ENCODE data around the gene OSMR.

DNA sequence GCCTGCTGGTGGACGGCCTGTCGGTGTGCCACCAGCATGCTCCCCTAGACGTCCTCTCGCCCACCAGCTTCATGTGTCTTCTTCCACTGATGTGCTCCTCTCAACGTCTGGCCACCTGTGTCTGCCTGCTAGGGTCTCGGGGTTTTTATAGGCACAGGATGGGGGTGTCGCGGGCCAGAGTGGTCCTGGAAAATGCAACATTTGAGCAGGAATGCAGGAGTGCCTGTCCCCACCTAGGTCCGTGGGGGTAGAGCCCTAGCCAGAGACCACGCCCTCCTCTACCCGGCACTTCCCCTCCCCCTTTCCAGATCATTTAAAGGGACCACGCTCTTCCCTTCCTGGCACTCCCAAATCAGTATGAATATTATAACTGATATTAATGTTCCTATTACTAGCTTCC, 48.0 kb upstream of the OSMR start:
- TF ChIP-seq, protein P1, sequence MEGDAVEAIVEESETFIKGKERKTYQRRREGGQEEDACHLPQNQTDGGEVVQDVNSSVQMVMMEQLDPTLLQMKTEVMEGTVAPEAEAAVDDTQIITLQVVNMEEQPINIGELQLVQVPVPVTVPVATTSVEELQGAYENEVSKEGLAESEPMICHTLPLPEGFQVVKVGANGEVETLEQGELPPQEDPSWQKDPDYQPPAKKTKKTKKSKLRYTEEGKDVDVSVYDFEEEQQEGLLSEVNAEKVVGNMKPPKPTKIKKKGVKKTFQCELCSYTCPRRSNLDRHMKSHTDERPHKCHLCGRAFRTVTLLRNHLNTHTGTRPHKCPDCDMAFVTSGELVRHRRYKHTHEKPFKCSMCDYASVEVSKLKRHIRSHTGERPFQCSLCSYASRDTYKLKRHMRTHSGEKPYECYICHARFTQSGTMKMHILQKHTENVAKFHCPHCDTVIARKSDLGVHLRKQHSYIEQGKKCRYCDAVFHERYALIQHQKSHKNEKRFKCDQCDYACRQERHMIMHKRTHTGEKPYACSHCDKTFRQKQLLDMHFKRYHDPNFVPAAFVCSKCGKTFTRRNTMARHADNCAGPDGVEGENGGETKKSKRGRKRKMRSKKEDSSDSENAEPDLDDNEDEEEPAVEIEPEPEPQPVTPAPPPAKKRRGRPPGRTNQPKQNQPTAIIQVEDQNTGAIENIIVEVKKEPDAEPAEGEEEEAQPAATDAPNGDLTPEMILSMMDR (IDR thresholded peaks at IDR 0.05), result no peak
- TF ChIP-seq EP300 (IDR thresholded peaks at IDR 0.05) (no peak), POLR2A (IDR thresholded peaks at IDR 0.05) (no peak)

Measured in ovary (tissue), 3 donors.